Fibroblast of pulmonary artery (primary cell): ENCODE measurements around the gene MIEN1.

ENCODE experiments used
- DNase-seq: peaks from one replicate; pipeline ENCODE4 v3.0.0-alpha.2; 2010; ENCODE audit warnings: low read depth
- H3K4me3 ChIP-seq: replicated peaks from 2 replicates; pipeline ENCODE4 v1.5.1; 2011; ENCODE audit warnings: low read depth, mild to moderate bottlenecking, control low read depth, low read length, moderate library complexity
- CTCF ChIP-seq: IDR thresholded peaks from 2 replicates; pipeline ENCODE4 v1.5.1; 2011; ENCODE audit warnings: mild to moderate bottlenecking, control low read depth, low read length, inconsistent platforms; ENCODE audit errors: missing control alignments

MIEN1 gene

GRCh38 chr17:39719563-39720355 lies 10.6 kb downstream of the MIEN1 start:
- H3K4me3 ChIP-seq, result no peak overlapping the region
- no peak for DNase-seq
- TF ChIP-seq CTCF, result no peak

- no peak overlapping the region for H3K4me3 ChIP-seq
- no peak for TF ChIP-seq CTCF
- no peak for DNase-seq
Observed at GRCh38 chr17:39717660-39718059, 12.7 kb downstream of the MIEN1 start.

GRCh38 chr17:39716879-39717536 lies 13.3 kb downstream of the MIEN1 start:
- H3K4me3 ChIP-seq, result no peak overlapping the region
- no peak for DNase-seq
- TF ChIP-seq CTCF, result no peak

- TF ChIP-seq CTCF, result no peak
- no peak overlapping the region for H3K4me3 ChIP-seq
Observed at GRCh38 chr17:39716073-39716818, 14.1 kb downstream of the MIEN1 start.

GRCh38 chr17:39715375-39716072 lies 14.8 kb downstream of the MIEN1 start:
- DNase-seq, result no peak
- H3K4me3 ChIP-seq, result no peak overlapping the region
- TF ChIP-seq CTCF, result no peak

More at GRCh38 chr17:39716073-39716818, 14.1 kb downstream of the MIEN1 start:
- DNase-seq, result no peak

GRCh38 chr17:39714234-39714633 lies 16.1 kb downstream of the MIEN1 start:
- no peak overlapping the region for H3K4me3 ChIP-seq
- TF ChIP-seq CTCF, result no peak
- DNase-seq, result no peak
